ENCODE data around the gene LIG3. TPM values are rescaled to one million over a fixed set of nuclear protein-coding genes. Genes with fewer than 3 reads are reported as not detected.
"Not testable (repeated sequence)": the region's sequence is repeated elsewhere in the genome, so short reads cannot be mapped to it uniquely, and the experiment has no call there.

The LIG3 gene
- total and polyA plus RNA-seq, 2 experiments from 2014 or later, result 16.4 to 119 TPM

DNA sequence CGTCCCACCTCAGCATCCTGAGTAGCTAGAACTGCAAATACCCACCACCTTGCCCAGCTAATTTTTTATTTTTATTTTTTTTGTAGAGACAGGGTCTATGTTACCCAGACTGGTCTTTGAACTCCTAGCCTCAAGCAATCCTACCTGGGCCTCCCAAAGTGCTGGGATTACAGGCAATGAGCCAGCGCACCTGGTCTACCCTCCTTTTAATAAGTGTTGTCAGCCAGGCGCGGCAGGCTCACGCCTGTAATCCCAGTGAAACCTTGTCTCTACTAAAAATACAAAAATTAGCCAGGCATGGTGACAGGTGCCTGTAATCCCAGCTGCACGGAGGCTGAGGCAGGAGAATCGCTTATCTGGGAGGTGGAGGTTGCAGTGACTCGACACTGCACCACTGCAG lies 63.9 kb downstream of the LIG3 start:
- no peak for ATAC-seq
- Histone ChIP-seq H3K79me2 (replicated peaks; ENCODE audit: insufficient read depth) (no peaks in the 10 kb centered on the region), H3K27ac (ENCODE audit: low read depth) (no peak overlapping the region; the same call in 1 of the 2 replicates), H3K4me2 (no peak overlapping the region), H3K4me3 (no peak overlapping the region), H3K4me1 (ENCODE audit: insufficient read depth) (no peaks in the 10 kb centered on the region), H3K9me2 (ENCODE audit: insufficient read depth) (no peaks in the 10 kb centered on the region), H3K27me3 (ENCODE audit: insufficient read depth) (no peaks in the 10 kb centered on the region), H3F3A (replicated peaks; ENCODE audit: low read depth) (0 out of 2 replicates have a peak, but pooled peaks cover 2% of the 10 kb centered on the region), H3K36me3 (ENCODE audit: insufficient read depth) (no peaks in the 10 kb centered on the region), H4K20me1 (replicated peaks; ENCODE audit: insufficient read depth) (no peaks in the 10 kb centered on the region), H2AFZ (no peak overlapping the region)
- H3K36me3 Mint-ChIP-seq (ENCODE audit: low read depth), result 0 out of 3 replicates have a peak, but pooled peaks cover 5% of the 10 kb centered on the region
- DNase-seq (ENCODE audit: low spot score), result no peak
- H3K4me3 Mint-ChIP-seq, result no peak overlapping the region; the same call in 2 of the 3 replicates
- H3K27me3 Mint-ChIP-seq (ENCODE audit: insufficient read depth, low read depth, poor library complexity), result peaks cover 8% of the 10 kb centered on the region
- no peaks in the 10 kb centered on the region for H3K9me3 Mint-ChIP-seq
- TF ChIP-seq POLR2AphosphoS5 (IDR thresholded peaks at IDR 0.05; ENCODE audit: low read depth) (no peak), EZH2phosphoT487 (IDR thresholded peaks at IDR 0.05; ENCODE audit: unreplicated experiment) (no peak), ZNF114 (CRISPR knock-in tag; IDR thresholded peaks at IDR 0.05) (no peak), CREB1 (CRISPR knock-in tag; IDR thresholded peaks at IDR 0.05; ENCODE audit: low read depth) (no peak)
- TF ChIP-seq, protein P1, sequence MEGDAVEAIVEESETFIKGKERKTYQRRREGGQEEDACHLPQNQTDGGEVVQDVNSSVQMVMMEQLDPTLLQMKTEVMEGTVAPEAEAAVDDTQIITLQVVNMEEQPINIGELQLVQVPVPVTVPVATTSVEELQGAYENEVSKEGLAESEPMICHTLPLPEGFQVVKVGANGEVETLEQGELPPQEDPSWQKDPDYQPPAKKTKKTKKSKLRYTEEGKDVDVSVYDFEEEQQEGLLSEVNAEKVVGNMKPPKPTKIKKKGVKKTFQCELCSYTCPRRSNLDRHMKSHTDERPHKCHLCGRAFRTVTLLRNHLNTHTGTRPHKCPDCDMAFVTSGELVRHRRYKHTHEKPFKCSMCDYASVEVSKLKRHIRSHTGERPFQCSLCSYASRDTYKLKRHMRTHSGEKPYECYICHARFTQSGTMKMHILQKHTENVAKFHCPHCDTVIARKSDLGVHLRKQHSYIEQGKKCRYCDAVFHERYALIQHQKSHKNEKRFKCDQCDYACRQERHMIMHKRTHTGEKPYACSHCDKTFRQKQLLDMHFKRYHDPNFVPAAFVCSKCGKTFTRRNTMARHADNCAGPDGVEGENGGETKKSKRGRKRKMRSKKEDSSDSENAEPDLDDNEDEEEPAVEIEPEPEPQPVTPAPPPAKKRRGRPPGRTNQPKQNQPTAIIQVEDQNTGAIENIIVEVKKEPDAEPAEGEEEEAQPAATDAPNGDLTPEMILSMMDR (conservative IDR thresholded peaks at IDR 0.05; ENCODE audit: low read depth in 2 of 2), result no peak
- TF ChIP-seq, protein P2, sequence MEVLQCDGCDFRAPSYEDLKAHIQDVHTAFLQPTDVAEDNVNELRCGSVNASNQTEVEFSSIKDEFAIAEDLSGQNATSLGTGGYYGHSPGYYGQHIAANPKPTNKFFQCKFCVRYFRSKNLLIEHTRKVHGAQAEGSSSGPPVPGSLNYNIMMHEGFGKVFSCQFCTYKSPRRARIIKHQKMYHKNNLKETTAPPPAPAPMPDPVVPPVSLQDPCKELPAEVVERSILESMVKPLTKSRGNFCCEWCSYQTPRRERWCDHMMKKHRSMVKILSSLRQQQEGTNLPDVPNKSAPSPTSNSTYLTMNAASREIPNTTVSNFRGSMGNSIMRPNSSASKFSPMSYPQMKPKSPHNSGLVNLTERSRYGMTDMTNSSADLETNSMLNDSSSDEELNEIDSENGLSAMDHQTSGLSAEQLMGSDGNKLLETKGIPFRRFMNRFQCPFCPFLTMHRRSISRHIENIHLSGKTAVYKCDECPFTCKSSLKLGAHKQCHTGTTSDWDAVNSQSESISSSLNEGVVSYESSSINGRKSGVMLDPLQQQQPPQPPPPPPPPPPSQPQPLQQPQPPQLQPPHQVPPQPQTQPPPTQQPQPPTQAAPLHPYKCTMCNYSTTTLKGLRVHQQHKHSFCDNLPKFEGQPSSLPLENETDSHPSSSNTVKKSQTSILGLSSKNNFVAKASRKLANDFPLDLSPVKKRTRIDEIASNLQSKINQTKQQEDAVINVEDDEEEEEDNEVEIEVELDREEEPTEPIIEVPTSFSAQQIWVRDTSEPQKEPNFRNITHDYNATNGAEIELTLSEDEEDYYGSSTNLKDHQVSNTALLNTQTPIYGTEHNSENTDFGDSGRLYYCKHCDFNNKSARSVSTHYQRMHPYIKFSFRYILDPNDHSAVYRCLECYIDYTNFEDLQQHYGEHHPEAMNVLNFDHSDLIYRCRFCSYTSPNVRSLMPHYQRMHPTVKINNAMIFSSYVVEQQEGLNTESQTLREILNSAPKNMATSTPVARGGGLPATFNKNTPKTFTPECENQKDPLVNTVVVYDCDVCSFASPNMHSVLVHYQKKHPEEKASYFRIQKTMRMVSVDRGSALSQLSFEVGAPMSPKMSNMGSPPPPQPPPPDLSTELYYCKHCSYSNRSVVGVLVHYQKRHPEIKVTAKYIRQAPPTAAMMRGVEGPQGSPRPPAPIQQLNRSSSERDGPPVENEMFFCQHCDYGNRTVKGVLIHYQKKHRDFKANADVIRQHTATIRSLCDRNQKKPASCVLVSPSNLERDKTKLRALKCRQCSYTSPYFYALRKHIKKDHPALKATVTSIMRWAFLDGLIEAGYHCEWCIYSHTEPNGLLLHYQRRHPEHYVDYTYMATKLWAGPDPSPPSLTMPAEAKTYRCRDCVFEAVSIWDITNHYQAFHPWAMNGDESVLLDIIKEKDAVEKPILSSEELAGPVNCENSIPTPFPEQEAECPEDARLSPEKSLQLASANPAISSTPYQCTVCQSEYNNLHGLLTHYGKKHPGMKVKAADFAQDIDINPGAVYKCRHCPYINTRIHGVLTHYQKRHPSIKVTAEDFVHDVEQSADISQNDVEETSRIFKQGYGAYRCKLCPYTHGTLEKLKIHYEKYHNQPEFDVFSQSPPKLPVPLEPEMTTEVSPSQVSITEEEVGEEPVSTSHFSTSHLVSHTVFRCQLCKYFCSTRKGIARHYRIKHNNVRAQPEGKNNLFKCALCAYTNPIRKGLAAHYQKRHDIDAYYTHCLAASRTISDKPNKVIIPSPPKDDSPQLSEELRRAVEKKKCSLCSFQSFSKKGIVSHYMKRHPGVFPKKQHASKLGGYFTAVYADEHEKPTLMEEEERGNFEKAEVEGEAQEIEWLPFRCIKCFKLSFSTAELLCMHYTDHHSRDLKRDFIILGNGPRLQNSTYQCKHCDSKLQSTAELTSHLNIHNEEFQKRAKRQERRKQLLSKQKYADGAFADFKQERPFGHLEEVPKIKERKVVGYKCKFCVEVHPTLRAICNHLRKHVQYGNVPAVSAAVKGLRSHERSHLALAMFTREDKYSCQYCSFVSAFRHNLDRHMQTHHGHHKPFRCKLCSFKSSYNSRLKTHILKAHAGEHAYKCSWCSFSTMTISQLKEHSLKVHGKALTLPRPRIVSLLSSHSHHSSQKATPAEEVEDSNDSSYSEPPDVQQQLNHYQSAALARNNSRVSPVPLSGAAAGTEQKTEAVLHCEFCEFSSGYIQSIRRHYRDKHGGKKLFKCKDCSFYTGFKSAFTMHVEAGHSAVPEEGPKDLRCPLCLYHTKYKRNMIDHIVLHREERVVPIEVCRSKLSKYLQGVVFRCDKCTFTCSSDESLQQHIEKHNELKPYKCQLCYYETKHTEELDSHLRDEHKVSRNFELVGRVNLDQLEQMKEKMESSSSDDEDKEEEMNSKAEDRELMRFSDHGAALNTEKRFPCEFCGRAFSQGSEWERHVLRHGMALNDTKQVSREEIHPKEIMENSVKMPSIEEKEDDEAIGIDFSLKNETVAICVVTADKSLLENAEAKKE (CRISPR knock-in tag; IDR thresholded peaks at IDR 0.05), result no peak
- TF ChIP-seq, protein P3, sequence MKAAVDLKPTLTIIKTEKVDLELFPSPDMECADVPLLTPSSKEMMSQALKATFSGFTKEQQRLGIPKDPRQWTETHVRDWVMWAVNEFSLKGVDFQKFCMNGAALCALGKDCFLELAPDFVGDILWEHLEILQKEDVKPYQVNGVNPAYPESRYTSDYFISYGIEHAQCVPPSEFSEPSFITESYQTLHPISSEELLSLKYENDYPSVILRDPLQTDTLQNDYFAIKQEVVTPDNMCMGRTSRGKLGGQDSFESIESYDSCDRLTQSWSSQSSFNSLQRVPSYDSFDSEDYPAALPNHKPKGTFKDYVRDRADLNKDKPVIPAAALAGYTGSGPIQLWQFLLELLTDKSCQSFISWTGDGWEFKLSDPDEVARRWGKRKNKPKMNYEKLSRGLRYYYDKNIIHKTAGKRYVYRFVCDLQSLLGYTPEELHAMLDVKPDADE (IDR thresholded peaks at IDR 0.05), result no peak
- TF ChIP-seq, protein P4, sequence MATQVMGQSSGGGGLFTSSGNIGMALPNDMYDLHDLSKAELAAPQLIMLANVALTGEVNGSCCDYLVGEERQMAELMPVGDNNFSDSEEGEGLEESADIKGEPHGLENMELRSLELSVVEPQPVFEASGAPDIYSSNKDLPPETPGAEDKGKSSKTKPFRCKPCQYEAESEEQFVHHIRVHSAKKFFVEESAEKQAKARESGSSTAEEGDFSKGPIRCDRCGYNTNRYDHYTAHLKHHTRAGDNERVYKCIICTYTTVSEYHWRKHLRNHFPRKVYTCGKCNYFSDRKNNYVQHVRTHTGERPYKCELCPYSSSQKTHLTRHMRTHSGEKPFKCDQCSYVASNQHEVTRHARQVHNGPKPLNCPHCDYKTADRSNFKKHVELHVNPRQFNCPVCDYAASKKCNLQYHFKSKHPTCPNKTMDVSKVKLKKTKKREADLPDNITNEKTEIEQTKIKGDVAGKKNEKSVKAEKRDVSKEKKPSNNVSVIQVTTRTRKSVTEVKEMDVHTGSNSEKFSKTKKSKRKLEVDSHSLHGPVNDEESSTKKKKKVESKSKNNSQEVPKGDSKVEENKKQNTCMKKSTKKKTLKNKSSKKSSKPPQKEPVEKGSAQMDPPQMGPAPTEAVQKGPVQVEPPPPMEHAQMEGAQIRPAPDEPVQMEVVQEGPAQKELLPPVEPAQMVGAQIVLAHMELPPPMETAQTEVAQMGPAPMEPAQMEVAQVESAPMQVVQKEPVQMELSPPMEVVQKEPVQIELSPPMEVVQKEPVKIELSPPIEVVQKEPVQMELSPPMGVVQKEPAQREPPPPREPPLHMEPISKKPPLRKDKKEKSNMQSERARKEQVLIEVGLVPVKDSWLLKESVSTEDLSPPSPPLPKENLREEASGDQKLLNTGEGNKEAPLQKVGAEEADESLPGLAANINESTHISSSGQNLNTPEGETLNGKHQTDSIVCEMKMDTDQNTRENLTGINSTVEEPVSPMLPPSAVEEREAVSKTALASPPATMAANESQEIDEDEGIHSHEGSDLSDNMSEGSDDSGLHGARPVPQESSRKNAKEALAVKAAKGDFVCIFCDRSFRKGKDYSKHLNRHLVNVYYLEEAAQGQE (IDR thresholded peaks at IDR 0.05; ENCODE audit: unreplicated experiment), result no peak
- H3K4me1 Mint-ChIP-seq, result peaks cover 5% of the 10 kb centered on the region; the same call in 1 of the 3 replicates
- no peak overlapping the region for H3K27ac Mint-ChIP-seq

DNA sequence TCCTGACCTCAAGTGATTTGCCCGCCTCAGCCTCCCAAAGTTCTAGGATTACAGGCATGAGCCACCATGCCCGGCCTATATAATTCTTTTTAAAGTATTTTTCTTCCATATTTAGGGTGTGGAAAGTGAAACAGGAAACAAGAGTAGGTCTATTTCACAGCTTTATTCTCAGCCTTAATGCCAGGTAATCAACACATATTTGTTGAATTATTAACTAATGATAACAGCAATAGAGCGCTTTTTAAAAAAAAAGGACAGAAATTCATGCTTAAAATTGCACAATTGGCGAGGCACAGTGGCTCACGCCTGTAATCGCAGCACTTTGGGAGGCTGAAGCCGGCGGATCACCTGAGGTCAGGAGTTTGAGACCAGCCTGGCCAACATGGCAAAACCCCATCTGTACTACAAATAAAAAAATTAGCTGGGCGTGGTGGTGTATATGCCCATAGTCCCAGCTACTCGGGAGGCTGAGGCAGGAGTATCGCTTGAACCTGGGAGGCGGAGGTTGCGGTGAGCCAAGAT lies 65.2 kb downstream of the LIG3 start:
- DNase-seq (ENCODE audit: low spot score), result not testable (repeated sequence)

More for the DNA sequence above, 65.2 kb downstream of the LIG3 start:
- H3K79me2 ChIP-seq (replicated peaks; ENCODE audit: insufficient read depth); H3F3A ChIP-seq (replicated peaks; ENCODE audit: low read depth); H3K27ac Mint-ChIP-seq; H3K4me3 ChIP-seq; H3K27me3 Mint-ChIP-seq (ENCODE audit: insufficient read depth, low read depth, poor library complexity); H3K4me3 Mint-ChIP-seq; H3K4me1 ChIP-seq (ENCODE audit: insufficient read depth); H3K36me3 ChIP-seq (ENCODE audit: insufficient read depth); H3K27me3 ChIP-seq (ENCODE audit: insufficient read depth); H3K4me1 Mint-ChIP-seq; ATAC-seq; H3K9me3 Mint-ChIP-seq; H3K27ac ChIP-seq (ENCODE audit: low read depth); H4K20me1 ChIP-seq (replicated peaks; ENCODE audit: insufficient read depth); H3K4me2 ChIP-seq; H3K36me3 Mint-ChIP-seq (ENCODE audit: low read depth); H3K9me2 ChIP-seq (ENCODE audit: insufficient read depth); H2AFZ ChIP-seq: not testable (repeated sequence)
